HCT116 (cell line): ENCODE data around the gene TBL1X. TPM values are rescaled to one million over a fixed set of nuclear protein-coding genes. Genes with fewer than 3 reads are reported as not detected.

Experiments
- ATAC-seq: fragments of 200-7000 bp; cut with Tn5 transposase; 2 replicates; pipeline ENCODE4 v1.9.1; 2020; ENCODE audit warnings: mild to moderate bottlenecking, moderate library complexity
- BruUV-seq: library from RNA; stranded (reverse); fragments of 400-500 nt; replicated peaks from 2 replicates; lab custom pipeline; 2021; lab: Mats Ljungman, UMichigan
- CTCF ChIA-PET: fragments of 300-600 bp; sonication (Branson Sonifier 250); formaldehyde crosslinking; loops from one replicate; lab custom pipeline; 2021; ENCODE audit warnings: antibody characterized with exemption; lab: Charles Lee
- POLR2A ChIA-PET: fragments of 300-600, 350-600 bp; sonication (Branson Sonifier 250); formaldehyde crosslinking; loops from one replicate; lab custom pipeline; 2021; ENCODE audit warnings: antibody characterized with exemption; lab: Charles Lee
- RAD21 ChIA-PET, 2 experiments: fragments of 300-600 bp; sonication (Branson Sonifier 250); formaldehyde crosslinking; loops; one replicate each; lab custom pipeline; 2023; ENCODE audit warnings: low total read pairs in 2 of 2; ENCODE audit not compliant: uncharacterized antibody in 2 of 2, unreplicated experiment in 2 of 2, low non-redundant PET in 1 of 2; lab: Charles Lee
- DNase-seq: peaks from one replicate; pipeline ENCODE4 v3.0.0-alpha.2; 2010; ENCODE audit warnings: low read depth, low spot score
- H2AFZ ChIP-seq: fragments of 200-600 bp; shearing (Covaris generic), sonication (generic); 2 replicates; pipeline ENCODE4 v1.6.1; 2017; ENCODE audit warnings: low read depth, mixed run types, mixed read lengths, antibody characterized with exemption, low read length; ENCODE audit not compliant: poor library complexity, severe bottlenecking
- H3K27ac ChIP-seq: 2 replicates; pipeline ENCODE4 v1.5.1; 2012; ENCODE audit warnings: low read depth, low read length
- H3K27me3 ChIP-seq: fragments of 200-600 bp; sonication (generic); 2 replicates; pipeline ENCODE4 v1.6.1; 2016; ENCODE audit warnings: mixed run types, low read length, mixed read lengths; ENCODE audit not compliant: insufficient read depth
- H3K36me3 ChIP-seq, 2 experiments: fragments of 200-500 bp in 1 of 2; fragments of 200-600 bp in 1 of 2; sonication (Bioruptor generic) in 1 of 2; sonication (generic) in 1 of 2; 2 replicates each; pipeline versions ENCODE4 v1.5.1 to v1.6.1; 2014 to 2016; ENCODE audit warnings: low read length in 2 of 2, inconsistent platforms in 1 of 2, mixed read lengths in 1 of 2, mixed run types in 1 of 2; ENCODE audit not compliant: insufficient read depth in 2 of 2, control insufficient read depth in 1 of 2
- H3K4me1 ChIP-seq, 2 experiments: fragments of 200-600 bp in 1 of 2; sonication (generic) in 1 of 2; 2 replicates each; pipeline versions ENCODE4 v1.5.1 to v1.6.1; 2012 to 2017; ENCODE audit warnings: low read length in 2 of 2, inconsistent platforms in 1 of 2, mild to moderate bottlenecking in 1 of 2, mixed read lengths in 1 of 2, mixed run types in 1 of 2, moderate library complexity in 1 of 2; ENCODE audit not compliant: insufficient read depth in 2 of 2, control insufficient read depth in 1 of 2
- H3K4me2 ChIP-seq: fragments of 200-600 bp; sonication (generic); 2 replicates; pipeline ENCODE4 v1.6.1; 2017; ENCODE audit warnings: mixed run types, low read length, mixed read lengths
- H3K4me3 ChIP-seq, 2 experiments: fragments of 200-600 bp in 1 of 2; sonication (generic) in 1 of 2; replicated peaks in 1 of 2; 2 replicates each; pipeline ENCODE4 v1.5.1; 2011 to 2016; ENCODE audit warnings: low read length in 2 of 2, control low read depth in 1 of 2, low read depth in 1 of 2, mild to moderate bottlenecking in 1 of 2, mixed read lengths in 1 of 2, mixed run types in 1 of 2
- H3K79me2 ChIP-seq: fragments of 200-600 bp; sonication (generic); 2 replicates; pipeline ENCODE4 v1.6.1; 2017; ENCODE audit warnings: mild to moderate bottlenecking, mixed run types, low read length, moderate library complexity, mixed read lengths; ENCODE audit not compliant: insufficient read depth
- H3K9ac ChIP-seq: fragments of 200-600 bp; sonication (generic); 2 replicates; pipeline ENCODE4 v1.6.1; 2016; ENCODE audit warnings: low read length, mixed read lengths
- H3K9me2 ChIP-seq: fragments of 200-600 bp; sonication (generic), shearing (Covaris generic); 2 replicates; pipeline ENCODE4 v1.6.1; 2017; ENCODE audit warnings: mixed run types, mild to moderate bottlenecking, moderate library complexity; ENCODE audit not compliant: insufficient read depth
- H3K9me3 ChIP-seq, 2 experiments: fragments of 200-500 bp in 1 of 2; fragments of 200-600 bp in 1 of 2; sonication (Bioruptor generic) in 1 of 2; sonication (generic) in 1 of 2; 2 replicates each; pipeline ENCODE4 v1.6.1; 2014 to 2017; ENCODE audit warnings: low read length in 2 of 2, mixed read lengths in 2 of 2, inconsistent platforms in 1 of 2, low read depth in 1 of 2, mild to moderate bottlenecking in 1 of 2, mixed run types in 1 of 2, moderate library complexity in 1 of 2; ENCODE audit not compliant: control insufficient read depth in 1 of 2, insufficient read depth in 1 of 2
- H4K20me1 ChIP-seq: fragments of 200-600 bp; sonication (generic), shearing (Covaris generic); 2 replicates; pipeline ENCODE4 v1.6.1; 2017; ENCODE audit warnings: mixed run types, mild to moderate bottlenecking, moderate library complexity; ENCODE audit not compliant: insufficient read depth
- CEBPB ChIP-seq: IDR thresholded peaks from 2 replicates; pipeline ENCODE4 v1.6.1; 2012; ENCODE audit warnings: low read depth
- ELF1 ChIP-seq: IDR thresholded peaks from 2 replicates; pipeline ENCODE4 v1.6.1; 2012; ENCODE audit warnings: low read depth, borderline replicate concordance
- EZH2phosphoT487 ChIP-seq: fragments of 200-600 bp; IDR thresholded peaks from 2 replicates; pipeline ENCODE4 v1.6.1; 2018; ENCODE audit warnings: antibody characterized with exemption, borderline replicate concordance
- FOSL1 ChIP-seq: IDR thresholded peaks from 2 replicates; pipeline ENCODE4 v1.6.1; 2012; ENCODE audit warnings: low read depth
- MAX ChIP-seq: IDR thresholded peaks from 2 replicates; pipeline ENCODE4 v1.6.1; 2012
- POLR2AphosphoS5 ChIP-seq: IDR thresholded peaks from 2 replicates; pipeline ENCODE4 v1.6.1; 2011; ENCODE audit warnings: mild to moderate bottlenecking, low read depth, low read length, moderate library complexity
- RAD21 ChIP-seq: IDR thresholded peaks from 2 replicates; pipeline ENCODE4 v1.6.1; 2012; ENCODE audit warnings: low read depth, mild to moderate bottlenecking
- SP1 ChIP-seq: IDR thresholded peaks from 2 replicates; pipeline ENCODE4 v1.6.1; 2012; ENCODE audit warnings: low read depth
- ZFX ChIP-seq: fragments of 450-650 bp; IDR thresholded peaks from 2 replicates; pipeline ENCODE4 v1.6.1; 2017
- intact Hi-C: fragments of 100-400 bp; cut with micrococcal nuclease; formaldehyde crosslinking; loops from 2 replicates; pipeline ENCODE4 v1.10.0; 2022
- total RNA-seq: library from RNA; stranded (reverse); gene quantifications from one replicate; pipeline ENCODE4 v1.2.1, GENCODE V29; 2021; ENCODE audit not compliant: unreplicated experiment
- TF ChIP-seq, protein P1 (sequence below), 3 experiments: fragments of 200-600 bp in 1 of 3; sonication (generic) in 1 of 3; IDR thresholded peaks in 2 of 3; conservative IDR thresholded peaks in 1 of 3; 2 replicates each; pipeline ENCODE4 v1.5.1; 2012 to 2017; ENCODE audit warnings: low read depth in 2 of 3, low read length in 2 of 3, antibody characterized with exemption in 1 of 3, borderline replicate concordance in 1 of 3, control low read depth in 1 of 3, mild to moderate bottlenecking in 1 of 3, mixed read lengths in 1 of 3, mixed run types in 1 of 3, moderate library complexity in 1 of 3; ENCODE audit not compliant: insufficient read depth in 1 of 3

The TBL1X gene
- total RNA-seq, 1 experiment from 2014 or later: 37.8 TPM

- Histone ChIP-seq H3K4me1 (no peaks in the 10 kb centered on the region), H4K20me1 (no peaks in the 10 kb centered on the region), H3K36me3 (no peaks in the 10 kb centered on the region), H3K9ac (no peak overlapping the region), H3K4me2 (no peak overlapping the region), H3K79me2 (0 out of 2 replicates have a peak, but pooled peaks cover 9% of the 10 kb centered on the region), H3K4me3 (no peak overlapping the region), H3K9me2 (no peaks in the 10 kb centered on the region), H2AFZ (no peak overlapping the region), H3K27me3 (no peaks in the 10 kb centered on the region), H3K27ac (no peak overlapping the region), H3K9me3 (no peaks in the 10 kb centered on the region)
- intact Hi-C loops: no loop called here
- no peak for DNase-seq
- TF ChIP-seq SP1 (no peak), CEBPB (no peak), ZFX (no peak), ELF1 (no peak), MAX (no peak)
- TF ChIP-seq, protein P1, sequence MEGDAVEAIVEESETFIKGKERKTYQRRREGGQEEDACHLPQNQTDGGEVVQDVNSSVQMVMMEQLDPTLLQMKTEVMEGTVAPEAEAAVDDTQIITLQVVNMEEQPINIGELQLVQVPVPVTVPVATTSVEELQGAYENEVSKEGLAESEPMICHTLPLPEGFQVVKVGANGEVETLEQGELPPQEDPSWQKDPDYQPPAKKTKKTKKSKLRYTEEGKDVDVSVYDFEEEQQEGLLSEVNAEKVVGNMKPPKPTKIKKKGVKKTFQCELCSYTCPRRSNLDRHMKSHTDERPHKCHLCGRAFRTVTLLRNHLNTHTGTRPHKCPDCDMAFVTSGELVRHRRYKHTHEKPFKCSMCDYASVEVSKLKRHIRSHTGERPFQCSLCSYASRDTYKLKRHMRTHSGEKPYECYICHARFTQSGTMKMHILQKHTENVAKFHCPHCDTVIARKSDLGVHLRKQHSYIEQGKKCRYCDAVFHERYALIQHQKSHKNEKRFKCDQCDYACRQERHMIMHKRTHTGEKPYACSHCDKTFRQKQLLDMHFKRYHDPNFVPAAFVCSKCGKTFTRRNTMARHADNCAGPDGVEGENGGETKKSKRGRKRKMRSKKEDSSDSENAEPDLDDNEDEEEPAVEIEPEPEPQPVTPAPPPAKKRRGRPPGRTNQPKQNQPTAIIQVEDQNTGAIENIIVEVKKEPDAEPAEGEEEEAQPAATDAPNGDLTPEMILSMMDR (IDR thresholded peaks at IDR 0.05 in 2 of 3, conservative IDR thresholded peaks at IDR 0.05 in 1 of 3; ENCODE audit: borderline replicate concordance in 1 of 3, insufficient read depth in 1 of 3, low read depth in 2 of 3, low read length in 2 of 3): no peak
- no peak for ATAC-seq
- no TSS peak for BruUV-seq
- CTCF ChIA-PET: no interaction called here
- RAD21 ChIA-PET: no interaction called here
- POLR2A ChIA-PET: no interaction called here
These were observed 18.0 kb downstream of the TBL1X start for GRCh38 chrX:9482837-9483236.

- no peak for TF ChIP-seq SP1
- no peak for TF ChIP-seq RAD21
- no peak for TF ChIP-seq EZH2phosphoT487
- no peak for TF ChIP-seq CEBPB
- TF ChIP-seq POLR2AphosphoS5: no peak
- TF ChIP-seq, protein P1 (IDR thresholded peaks at IDR 0.05 in 2 of 3, conservative IDR thresholded peaks at IDR 0.05 in 1 of 3; ENCODE audit: borderline replicate concordance in 1 of 3, insufficient read depth in 1 of 3, low read depth in 2 of 3, low read length in 2 of 3): no peak
- no peak for TF ChIP-seq FOSL1
- TF ChIP-seq, all 23 proteins: peak for 0
- Histone ChIP-seq H3K4me1 (no peaks in the 10 kb centered on the region), H3K4me2 (no peak overlapping the region), H3K36me3 (no peaks in the 10 kb centered on the region), H3K9me2 (no peaks in the 10 kb centered on the region), H3K9ac (no peak overlapping the region), H4K20me1 (no peaks in the 10 kb centered on the region), H3K79me2 (0 out of 2 replicates have a peak, but pooled peaks cover 12% of the 10 kb centered on the region), H2AFZ (no peak overlapping the region), H3K27ac (no peak overlapping the region), H3K27me3 (no peaks in the 10 kb centered on the region), H3K9me3 (no peaks in the 10 kb centered on the region), H3K4me3 (no peak overlapping the region)
- CTCF ChIA-PET: no interaction called here
- intact Hi-C loops: no loop called here
- no peak for ATAC-seq
- DNase-seq: no peak
- BruUV-seq: no TSS peak
- POLR2A ChIA-PET: no interaction called here
- RAD21 ChIA-PET: no interaction called here
These were observed 18.5 kb downstream of the TBL1X start for GRCh38 chrX:9483376-9483775.
